ENCODE data around the gene OGFOD3.

DNA sequence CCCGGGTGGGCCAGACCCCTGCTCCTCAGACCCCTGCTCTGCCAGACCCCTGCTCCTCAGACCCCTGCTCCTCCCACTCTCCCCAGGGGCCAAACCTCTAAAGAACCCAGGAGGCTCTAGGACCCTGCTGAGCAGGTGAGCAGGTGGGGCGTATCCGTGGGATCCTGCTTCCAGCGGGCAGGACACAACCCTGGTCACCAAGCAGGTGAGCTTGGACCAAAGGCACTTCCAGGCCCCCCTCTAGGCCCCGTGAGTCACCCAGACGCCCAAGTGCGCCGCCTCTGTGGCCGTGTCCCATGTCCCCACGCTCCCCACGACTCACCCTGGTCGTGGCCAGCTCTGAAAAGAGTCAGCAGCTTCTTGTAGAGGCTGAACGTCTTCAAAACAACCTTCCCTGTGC lies 27.2 kb upstream of the OGFOD3 start:
- TF ChIP-seq POLR2A (IDR thresholded peaks at IDR 0.05; ENCODE audit: low read length) (no peak), GATA1 (IDR thresholded peaks at IDR 0.05; ENCODE audit: low read depth, low read length) (no peak)
